Body of pancreas (tissue), 4 donors: Measurements from ENCODE around the gene TTLL5. TPM values are rescaled to one million over a fixed set of nuclear protein-coding genes. Genes with fewer than 3 reads are reported as not detected.
A peak's percentile ranks its signal among the peaks of the same experiment; 100 is the strongest.

ENCODE experiments used
- ATAC-seq: fragments of 150-250 bp; one replicate; pipeline ENCODE4 v1.9.1; 2016
- DNase-seq, 4 donors: peaks; one replicate each; pipeline ENCODE4 v3.0.0-alpha.2; 2019
- H3K27ac ChIP-seq, 4 donors: fragments of 200-600 bp; sonication (generic); 1 replicate in 3 of 4; 2 replicates in 1 of 4; pipeline versions ENCODE4 v1.5.1 to v1.6.1; 2016 to 2019; ENCODE audit warnings: mild to moderate bottlenecking in 1 of 4, mixed read lengths in 1 of 4, moderate library complexity in 1 of 4
- H3K27me3 ChIP-seq, 2 donors: fragments of 200-600 bp; sonication (generic); one replicate each; pipeline ENCODE4 v1.6.0; 2016; ENCODE audit warnings: mild to moderate bottlenecking in 1 of 2
- H3K36me3 ChIP-seq, 2 donors: fragments of 200-600 bp; sonication (generic); replicated peaks in 1 of 2; 2 replicates each; pipeline ENCODE4 v1.5.1; 2016; ENCODE audit warnings: low read depth in 2 of 2; ENCODE audit not compliant: insufficient read depth in 1 of 2
- H3K4me1 ChIP-seq: fragments of 200-600 bp; sonication (generic); one replicate; pipeline ENCODE4 v1.6.0; 2016
- H3K4me3 ChIP-seq, 2 donors: fragments of 200-600 bp; sonication (generic); 1 replicate in 1 of 2; 2 replicates in 1 of 2; pipeline ENCODE4 v1.5.1; 2016 to 2019
- H3K9me3 ChIP-seq, 3 donors: fragments of 200-600 bp; sonication (generic); 1 replicate in 2 of 3; 2 replicates in 1 of 3; pipeline ENCODE4 v1.5.1; 2016
- POLR2A ChIP-seq, 3 donors: fragments of 450-650 bp; IDR thresholded peaks; one replicate each; pipeline ENCODE4 v1.6.1; 2016; ENCODE audit warnings: antibody characterized with exemption in 3 of 3, mild to moderate bottlenecking in 2 of 3
- WGBS, 2 donors: methylation state at CpG; one replicate each; pipeline ENCODE4 v1.1.5; 2017; 5-methylcytosine and 5-hydroxymethylcytosine counted together
- intact Hi-C: fragments of 100-400 bp; cut with DNase I; formaldehyde crosslinking; loops from one replicate; pipeline ENCODE4 v1.15.1; 2023
- total RNA-seq, 2 donors: library from RNA; depleted of rRNA; stranded (reverse); fragments of >200 nt; gene quantifications; one replicate each; pipeline ENCODE4 v1.1.0, GENCODE V29; 2016
- TF ChIP-seq, protein P1 (sequence below), 7 experiments: fragments of 450-650 bp in 4 of 7; fragments of 200-600 bp in 3 of 7; sonication (generic) in 3 of 7; IDR thresholded peaks; one replicate each; pipeline ENCODE4 v1.5.1; 2016 to 2019; ENCODE audit warnings: antibody characterized with exemption in 7 of 7

The TTLL5 gene
- total RNA-seq, 2 donors from 2014 or later = 21.0 to 21.8 TPM

- intact Hi-C loops = no loop called here
- TF ChIP-seq POLR2A (IDR thresholded peaks at IDR 0.05) = no peak
- TF ChIP-seq, protein P1, sequence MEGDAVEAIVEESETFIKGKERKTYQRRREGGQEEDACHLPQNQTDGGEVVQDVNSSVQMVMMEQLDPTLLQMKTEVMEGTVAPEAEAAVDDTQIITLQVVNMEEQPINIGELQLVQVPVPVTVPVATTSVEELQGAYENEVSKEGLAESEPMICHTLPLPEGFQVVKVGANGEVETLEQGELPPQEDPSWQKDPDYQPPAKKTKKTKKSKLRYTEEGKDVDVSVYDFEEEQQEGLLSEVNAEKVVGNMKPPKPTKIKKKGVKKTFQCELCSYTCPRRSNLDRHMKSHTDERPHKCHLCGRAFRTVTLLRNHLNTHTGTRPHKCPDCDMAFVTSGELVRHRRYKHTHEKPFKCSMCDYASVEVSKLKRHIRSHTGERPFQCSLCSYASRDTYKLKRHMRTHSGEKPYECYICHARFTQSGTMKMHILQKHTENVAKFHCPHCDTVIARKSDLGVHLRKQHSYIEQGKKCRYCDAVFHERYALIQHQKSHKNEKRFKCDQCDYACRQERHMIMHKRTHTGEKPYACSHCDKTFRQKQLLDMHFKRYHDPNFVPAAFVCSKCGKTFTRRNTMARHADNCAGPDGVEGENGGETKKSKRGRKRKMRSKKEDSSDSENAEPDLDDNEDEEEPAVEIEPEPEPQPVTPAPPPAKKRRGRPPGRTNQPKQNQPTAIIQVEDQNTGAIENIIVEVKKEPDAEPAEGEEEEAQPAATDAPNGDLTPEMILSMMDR (IDR thresholded peaks at IDR 0.05) = no peak
- no peak for DNase-seq
These were observed 146.8 kb downstream of the TTLL5 start for GRCh38 chr14:75807667-75808360.

DNA sequence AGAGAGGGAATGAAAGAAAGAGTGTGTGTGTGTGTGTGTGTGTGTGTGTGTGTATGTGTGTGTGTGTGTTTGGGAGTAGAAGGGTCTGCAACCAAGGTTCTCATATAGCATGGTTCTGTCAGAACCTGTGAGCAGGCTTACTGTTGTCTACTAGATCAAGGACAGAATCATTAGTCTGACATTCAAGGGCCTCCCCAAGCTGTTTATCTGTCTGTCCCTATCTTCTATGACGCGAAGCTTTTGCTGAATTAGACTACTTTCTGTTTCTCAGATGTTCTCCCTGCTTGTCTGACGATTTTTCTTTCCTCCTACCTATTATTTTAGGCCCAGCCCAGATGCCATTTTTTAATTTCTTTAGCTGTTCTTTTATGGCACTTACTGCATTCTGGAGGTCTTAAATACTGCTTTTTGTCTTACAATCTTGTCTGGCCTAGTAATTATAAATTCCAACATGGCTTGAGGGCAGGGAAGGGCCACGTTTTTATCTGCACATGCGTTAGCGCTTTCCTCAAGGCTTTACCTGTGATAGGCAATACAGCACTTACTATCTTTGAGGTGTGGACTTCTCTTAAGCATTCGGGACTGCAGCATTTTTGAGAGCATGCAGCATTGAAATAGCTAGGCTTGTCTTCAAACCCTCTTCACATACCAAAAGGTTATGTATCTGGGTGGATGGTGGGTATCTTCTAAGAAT lies 150.2 kb downstream of the TTLL5 start:
- no peak for DNase-seq
- Histone ChIP-seq H3K9me3 (no peaks in the 10 kb centered on the region), H3K27me3 (no peaks in the 10 kb centered on the region), H3K27ac (peak overlapping the region; percentile 15 to 74 (median 56)), H3K4me3 (no peak overlapping the region), H3K4me1 (peaks cover 22% of the 10 kb centered on the region), H3K36me3 (no peaks in the 10 kb centered on the region)
- ATAC-seq = peak; percentile 23
- 31 to 33% methylated on average over 7 of the region's 7 CpGs for WGBS, 2 donors
- intact Hi-C loops = no loop called here
- no peak for TF ChIP-seq POLR2A (IDR thresholded peaks at IDR 0.05)
- TF ChIP-seq, protein P1 (IDR thresholded peaks at IDR 0.05) = no peak

More at GRCh38 chr14:75807667-75808360, 146.8 kb downstream of the TTLL5 start:
- ATAC-seq = no peak
- Histone ChIP-seq H3K36me3 (no peaks in the 10 kb centered on the region), H3K4me1 (peaks cover 17% of the 10 kb centered on the region), H3K4me3 (no peak overlapping the region), H3K27me3 (no peaks in the 10 kb centered on the region), H3K9me3 (no peaks in the 10 kb centered on the region), H3K27ac (no peak overlapping the region)
- 87 to 96% methylated on average over 6 of the region's 6 CpGs for WGBS, 2 donors

DNA sequence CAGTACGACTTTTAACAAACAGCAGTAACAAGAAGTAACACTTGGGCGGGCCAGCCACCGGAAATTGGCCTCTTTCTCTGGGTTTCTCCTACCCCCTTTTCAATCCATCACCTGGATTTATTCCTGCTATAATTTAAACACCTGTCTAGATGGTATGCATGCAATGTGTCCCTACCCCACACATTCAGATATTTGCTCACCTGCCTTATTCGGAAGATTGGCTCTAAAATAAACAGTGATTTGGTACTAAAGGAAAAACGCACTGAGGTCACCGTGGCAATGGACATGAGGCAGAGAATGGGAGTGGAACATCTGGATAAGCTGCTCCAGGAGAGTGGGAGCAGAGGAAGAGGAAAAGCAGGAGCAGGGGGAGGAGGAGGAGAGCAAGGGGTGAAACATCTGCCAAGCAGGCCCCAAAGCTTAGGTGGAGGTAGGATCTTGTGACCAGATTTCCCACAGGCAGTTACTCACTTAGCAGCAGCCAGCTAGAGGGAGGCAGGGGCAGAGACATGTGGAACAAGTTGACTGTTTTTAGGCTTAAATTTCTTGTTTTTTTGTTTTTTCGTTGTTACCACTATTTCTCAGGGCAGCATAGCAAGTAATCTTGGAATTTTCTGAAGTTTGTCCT lies 150.9 kb downstream of the TTLL5 start:
- Histone ChIP-seq H3K4me3 (no peak overlapping the region), H3K36me3 (no peaks in the 10 kb centered on the region), H3K27me3 (no peaks in the 10 kb centered on the region), H3K9me3 (no peaks in the 10 kb centered on the region), H3K4me1 (peaks cover 22% of the 10 kb centered on the region), H3K27ac (peak overlapping the region; percentile 50 to 74 (median 56))
- 15 to 21% methylated on average over 7 of the region's 7 CpGs for WGBS, 2 donors
- intact Hi-C loops = no loop called here
- DNase-seq (peak; percentile 23 to 44 (median 38)), ATAC-seq (peak; percentile 87)
- no peak for TF ChIP-seq POLR2A (IDR thresholded peaks at IDR 0.05)
- TF ChIP-seq, protein P1 (IDR thresholded peaks at IDR 0.05) = no peak

- Histone ChIP-seq H3K27ac (peak overlapping the region in 3 of 4 donors; percentile 50 to 74 (median 62)), H3K9me3 (no peaks in the 10 kb centered on the region), H3K36me3 (no peaks in the 10 kb centered on the region), H3K4me1 (peaks cover 22% of the 10 kb centered on the region), H3K27me3 (no peaks in the 10 kb centered on the region), H3K4me3 (no peak overlapping the region)
- DNase-seq (no peak), ATAC-seq (no peak)
- TF ChIP-seq, protein P1 (IDR thresholded peaks at IDR 0.05) = no peak
- no peak for TF ChIP-seq POLR2A (IDR thresholded peaks at IDR 0.05)
- WGBS, 2 donors = 41 to 49% methylated on average over 4 of the region's 4 CpGs
- intact Hi-C loops = no loop called here
These were observed 151.6 kb downstream of the TTLL5 start for GRCh38 chr14:75812622-75813021.
